CD14-positive monocyte (primary cell): ENCODE measurements around the gene JPT1. TPM values are rescaled to one million over a fixed set of nuclear protein-coding genes. Genes with fewer than 3 reads are reported as not detected.

Experiments
- DNase-seq, 3 donors: peaks; one replicate each; pipeline ENCODE4 v3.0.0-alpha.2; 2011 to 2022
- H2AFZ ChIP-seq: 2 replicates; pipeline ENCODE4 v1.6.0; 2012; ENCODE audit warnings: mild to moderate bottlenecking, low read depth, low read length, inconsistent platforms; ENCODE audit not compliant: insufficient read depth, poor library complexity, severe bottlenecking
- H3K27ac ChIP-seq, 2 donors: 1 replicate in 1 of 2; 2 replicates in 1 of 2; pipeline ENCODE4 v1.5.1; 2012 to 2013; ENCODE audit warnings: low read length in 2 of 2, control low read depth in 1 of 2, inconsistent platforms in 1 of 2, low read depth in 1 of 2, mild to moderate bottlenecking in 1 of 2
- H3K27me3 ChIP-seq, 2 donors: one replicate each; pipeline versions ENCODE4 v1.6.0 to v1.6.1; 2011 to 2013; ENCODE audit warnings: low read length in 2 of 2; ENCODE audit not compliant: control insufficient read depth in 2 of 2, insufficient read depth in 2 of 2
- H3K36me3 ChIP-seq, 2 donors: replicated peaks in 1 of 2; 1 replicate in 1 of 2; 2 replicates in 1 of 2; pipeline versions ENCODE4 v1.5.1 to v1.6.1; 2012 to 2013; ENCODE audit warnings: low read length in 2 of 2, control low read depth in 1 of 2, inconsistent platforms in 1 of 2, mild to moderate bottlenecking in 1 of 2; ENCODE audit not compliant: insufficient read depth in 2 of 2, control insufficient read depth in 1 of 2
- H3K4me1 ChIP-seq, 2 donors: 1 replicate in 1 of 2; 2 replicates in 1 of 2; pipeline versions ENCODE4 v1.5.1 to v1.6.1; 2012 to 2013; ENCODE audit warnings: low read length in 2 of 2, control low read depth in 1 of 2, inconsistent platforms in 1 of 2, mild to moderate bottlenecking in 1 of 2, moderate library complexity in 1 of 2; ENCODE audit not compliant: insufficient read depth in 2 of 2, control insufficient read depth in 1 of 2
- H3K4me2 ChIP-seq: replicated peaks from 2 replicates; pipeline ENCODE3; 2012; ENCODE audit warnings: low read length, moderate library complexity, mild to moderate bottlenecking; ENCODE audit not compliant: poor library complexity, severe bottlenecking; ENCODE audit errors: extremely low read depth
- H3K4me3 ChIP-seq, 3 experiments: fragments of 200-600 bp in 1 of 3; sonication (generic) in 1 of 3; replicated peaks in 1 of 3; 1 replicate in 2 of 3; 2 replicates in 1 of 3; pipeline ENCODE4 v1.5.1; 2011 to 2013; ENCODE audit warnings: low read length in 3 of 3, mild to moderate bottlenecking in 3 of 3, control low read depth in 2 of 3, low read depth in 2 of 3, inconsistent platforms in 1 of 3, moderate library complexity in 1 of 3
- H3K79me2 ChIP-seq: 2 replicates; pipeline ENCODE4 v1.6.0; 2012; ENCODE audit warnings: mild to moderate bottlenecking, control low read depth, inconsistent platforms, low read length, moderate library complexity; ENCODE audit not compliant: insufficient read depth
- H3K9ac ChIP-seq: 2 replicates; pipeline ENCODE4 v1.6.0; 2017; ENCODE audit warnings: low read length, mild to moderate bottlenecking; ENCODE audit not compliant: insufficient read depth, poor library complexity, severe bottlenecking
- H3K9me3 ChIP-seq, 2 donors: replicated peaks in 1 of 2; 1 replicate in 1 of 2; 2 replicates in 1 of 2; pipeline versions ENCODE4 v1.5.1 to v1.6.1; 2012 to 2013; ENCODE audit warnings: low read length in 2 of 2, control low read depth in 1 of 2; ENCODE audit not compliant: control insufficient read depth in 1 of 2, insufficient read depth in 1 of 2
- H4K20me1 ChIP-seq: 2 replicates; pipeline ENCODE4 v1.6.0; 2012; ENCODE audit warnings: mild to moderate bottlenecking, low read length, control low read depth, moderate library complexity; ENCODE audit not compliant: insufficient read depth
- H3K27ac Mint-ChIP-seq, 7 donors: one replicate each; pipeline ENCODE4 v1.8.0; 2020; ENCODE audit warnings: mild to moderate bottlenecking in 7 of 7, mixed read lengths in 7 of 7, moderate library complexity in 6 of 7, inconsistent platforms in 2 of 7
- H3K27me3 Mint-ChIP-seq, 3 donors: one replicate each; pipeline ENCODE4 v1.8.0; 2021 to 2022; ENCODE audit warnings: low read depth in 3 of 3, mild to moderate bottlenecking in 3 of 3, mixed read lengths in 3 of 3, moderate library complexity in 3 of 3, inconsistent platforms in 1 of 3
- H3K36me3 Mint-ChIP-seq, 2 donors: one replicate each; pipeline ENCODE4 v1.8.0; 2020; ENCODE audit warnings: mixed read lengths in 2 of 2, inconsistent platforms in 1 of 2, mild to moderate bottlenecking in 1 of 2
- H3K4me1 Mint-ChIP-seq: one replicate; pipeline ENCODE4 v1.8.0; 2020; ENCODE audit warnings: mild to moderate bottlenecking, mixed read lengths
- H3K4me3 Mint-ChIP-seq, 2 donors: one replicate each; pipeline ENCODE4 v1.8.0; 2020; ENCODE audit warnings: mild to moderate bottlenecking in 2 of 2, mixed read lengths in 2 of 2, moderate library complexity in 1 of 2
- H3K9me3 Mint-ChIP-seq, 7 donors: one replicate each; pipeline ENCODE4 v1.8.0; 2020 to 2022; ENCODE audit warnings: mixed read lengths in 7 of 7, mild to moderate bottlenecking in 6 of 7, moderate library complexity in 6 of 7, inconsistent platforms in 2 of 7
- CTCF ChIP-seq: fragments of 200-600 bp; IDR thresholded peaks from one replicate; pipeline ENCODE4 v1.8.0; 2022; ENCODE audit warnings: antibody characterized with exemption, mild to moderate bottlenecking
- WGBS: methylation state at CpG from one replicate; pipeline ENCODE4 v1.1.5; 2013; ENCODE audit warnings: missing lambda C conversion rate; ENCODE audit not compliant: insufficient coverage; 5-methylcytosine and 5-hydroxymethylcytosine counted together
- intact Hi-C, 2 donors: fragments of 100-400 bp; cut with micrococcal nuclease; formaldehyde crosslinking; loops; one replicate each; pipeline versions ENCODE4 v1.15.0 to v1.15.1; 2023
- polyA plus RNA-seq, 3 donors: library from polyadenylated mRNA; depleted of rRNA in 1 of 3; unstranded in 2 of 3; stranded (reverse) in 1 of 3; fragments of 300-500 nt in 2 of 3; fragments of >200 nt in 1 of 3; fragmentation: Illumina TruSeq in 2 of 3; gene quantifications; 1 replicate in 2 of 3; 2 replicates in 1 of 3; pipeline ENCODE4 v1.2.3, GENCODE V29; 2012 to 2021

The JPT1 gene
- polyA plus RNA-seq, 3 donors = 79.7 to 181 (median 156) TPM

- no peak overlapping the region for H3K27ac ChIP-seq
- H3K9ac ChIP-seq = peak overlapping the region; percentile 55
- Mint-ChIP-seq H3K9me3 (no peaks in the 10 kb centered on the region), H3K4me3 (peak overlapping the region; percentile 85 to 95), H3K36me3 (peaks cover 32 to 40% of the 10 kb centered on the region in 2 donors), H3K27me3 (peaks cover 0 to 6% (median 6%) of the 10 kb centered on the region in 3 donors), H3K4me1 (peaks cover 40% of the 10 kb centered on the region), H3K27ac (peak overlapping the region in 1 of 7 donors; percentile 75)
- H3K4me3 ChIP-seq = peak overlapping the region; percentile 78 to 88 (median 80)
- H3K79me2 ChIP-seq = peaks cover 24% of the 10 kb centered on the region
- TF ChIP-seq CTCF = no peak
- H3K9me3 ChIP-seq = no peaks in the 10 kb centered on the region
- H3K27me3 ChIP-seq = no peaks in the 10 kb centered on the region
- peaks cover 6% of the 10 kb centered on the region for H4K20me1 ChIP-seq
- peak in 1 of 3 donors; percentile 17 for DNase-seq
- peak overlapping the region; percentile 93 for H3K4me2 ChIP-seq
- peak overlapping the region; percentile 87 for H2AFZ ChIP-seq
- peaks cover 12 to 23% of the 10 kb centered on the region in 2 donors for H3K36me3 ChIP-seq
- intact Hi-C loops = no loop called here
- 2% methylated on average over 22 of the region's 22 CpGs for WGBS
- peaks cover 38 to 40% of the 10 kb centered on the region in 2 donors for H3K4me1 ChIP-seq
Measured at GRCh38 chr17:75109046-75109406, 45.3 kb downstream of the JPT1 start.

- Mint-ChIP-seq H3K9me3 (no peaks in the 10 kb centered on the region), H3K4me3 (peak overlapping the region in 1 of 2 donors; percentile 45), H3K27me3 (peaks cover 0 to 6% (median 6%) of the 10 kb centered on the region in 3 donors), H3K27ac (no peak overlapping the region), H3K4me1 (peaks cover 36% of the 10 kb centered on the region), H3K36me3 (peaks cover 38 to 44% of the 10 kb centered on the region in 2 donors)
- no peak overlapping the region for H3K9ac ChIP-seq
- no peaks in the 10 kb centered on the region for H3K27me3 ChIP-seq
- H3K4me2 ChIP-seq = no peak overlapping the region
- H2AFZ ChIP-seq = no peak overlapping the region
- peaks cover 24% of the 10 kb centered on the region for H3K79me2 ChIP-seq
- peaks cover 17 to 31% of the 10 kb centered on the region in 2 donors for H3K36me3 ChIP-seq
- peaks cover 33 to 34% of the 10 kb centered on the region in 2 donors for H3K4me1 ChIP-seq
- DNase-seq = no peak
- intact Hi-C loops = no loop called here
- H4K20me1 ChIP-seq = peaks cover 6% of the 10 kb centered on the region
- H3K9me3 ChIP-seq = no peaks in the 10 kb centered on the region
- WGBS = 100% methylated on average over 1 of the region's 2 CpGs
- H3K4me3 ChIP-seq = no peak overlapping the region
- TF ChIP-seq CTCF = no peak
- H3K27ac ChIP-seq = no peak overlapping the region
Measured at GRCh38 chr17:75108193-75108592, 46.1 kb downstream of the JPT1 start.
